Neural cell (in vitro differentiated cells): ENCODE results near the gene NIFK. TPM values are rescaled to one million over a fixed set of nuclear protein-coding genes. Genes with fewer than 3 reads are reported as not detected.

Source experiments
- H2AFZ ChIP-seq: fragments of 200-600, 300-800 bp; sonication (generic), shearing (Covaris generic); 2 replicates; pipeline ENCODE4 v1.6.0; 2014; ENCODE audit warnings: low read depth, mild to moderate bottlenecking, antibody characterized with exemption, low read length, moderate library complexity
- H3F3A ChIP-seq: fragments of 200-600 bp; shearing (Covaris generic); 2 replicates; pipeline ENCODE4 v1.6.1; 2016; ENCODE audit warnings: mild to moderate bottlenecking, moderate library complexity, mixed read lengths, antibody characterized with exemption, low read length; ENCODE audit not compliant: insufficient read depth, poor library complexity, severe bottlenecking
- H3K27ac ChIP-seq: fragments of 200-600, 300-800 bp; sonication (generic), shearing (Covaris generic); 2 replicates; pipeline ENCODE4 v1.5.1; 2014; ENCODE audit warnings: mild to moderate bottlenecking, low read length, moderate library complexity
- H3K27me3 ChIP-seq: fragments of 300-800, 200-600 bp; sonication (generic), shearing (Covaris generic); 2 replicates; pipeline ENCODE4 v1.6.0; 2014; ENCODE audit warnings: mild to moderate bottlenecking, low read depth, low read length, moderate library complexity; ENCODE audit not compliant: insufficient read depth
- H3K36me3 ChIP-seq: fragments of 300-800, 200-600 bp; sonication (generic), shearing (Covaris generic); 2 replicates; pipeline ENCODE4 v1.5.1; 2014; ENCODE audit warnings: mild to moderate bottlenecking, antibody characterized with exemption, low read length, moderate library complexity; ENCODE audit not compliant: insufficient read depth
- H3K4me2 ChIP-seq: fragments of 300-800, 200-600 bp; sonication (generic), shearing (Covaris generic); 2 replicates; pipeline ENCODE4 v1.6.0; 2014; ENCODE audit warnings: mild to moderate bottlenecking, low read length
- H3K4me3 ChIP-seq: fragments of 300-800, 200-600 bp; sonication (generic), shearing (Covaris generic); 2 replicates; pipeline ENCODE4 v1.5.1; 2014; ENCODE audit warnings: mild to moderate bottlenecking, low read length, moderate library complexity
- H3K79me2 ChIP-seq: fragments of 200-600 bp; shearing (Covaris generic); replicated peaks from 2 replicates; pipeline ENCODE4 v1.6.0; 2014; ENCODE audit warnings: mild to moderate bottlenecking, low read length, moderate library complexity; ENCODE audit not compliant: insufficient read depth
- H3K9ac ChIP-seq: fragments of 300-800, 200-600 bp; sonication (generic), shearing (Covaris generic); 2 replicates; pipeline ENCODE4 v1.6.1; 2016; ENCODE audit warnings: mild to moderate bottlenecking, low read length, mixed read lengths
- H3K9me2 ChIP-seq: fragments of 200-600 bp; shearing (Covaris generic); 2 replicates; pipeline ENCODE4 v1.6.1; 2016; ENCODE audit warnings: mild to moderate bottlenecking, low read length, mixed read lengths; ENCODE audit not compliant: insufficient read depth
- H3K9me3 ChIP-seq: fragments of 200-600, 300-800 bp; sonication (generic), shearing (Covaris generic); 2 replicates; pipeline ENCODE4 v1.6.1; 2016; ENCODE audit warnings: mild to moderate bottlenecking, mixed run types, low read length, moderate library complexity, mixed read lengths
- H4K20me1 ChIP-seq: fragments of 200-600 bp; shearing (Covaris generic); 2 replicates; pipeline ENCODE4 v1.6.1; 2016; ENCODE audit warnings: mild to moderate bottlenecking, mixed run types; ENCODE audit not compliant: insufficient read depth
- EP300 ChIP-seq: fragments of 450-650 bp; conservative IDR thresholded peaks from 2 replicates; pipeline ENCODE4 v1.6.1; 2014; ENCODE audit warnings: antibody characterized with exemption, mild to moderate bottlenecking, moderate library complexity; ENCODE audit not compliant: poor library complexity, severe bottlenecking
- EZH2 ChIP-seq: fragments of 200-600, 300-800 bp; shearing (Covaris generic), sonication (generic); IDR thresholded peaks from 2 replicates; pipeline ENCODE4 v1.6.1; 2014; ENCODE audit warnings: antibody characterized with exemption, low read length, borderline replicate concordance, mild to moderate bottlenecking; ENCODE audit not compliant: insufficient read depth, poor library complexity, severe bottlenecking
- MXI1 ChIP-seq: fragments of 450-650 bp; conservative IDR thresholded peaks from 2 replicates; pipeline ENCODE4 v1.6.1; 2014; ENCODE audit warnings: antibody characterized with exemption, mild to moderate bottlenecking; ENCODE audit not compliant: poor library complexity, severe bottlenecking
- POLR2AphosphoS5 ChIP-seq: IDR thresholded peaks from 2 replicates; pipeline ENCODE4 v1.6.1; 2012
- RAD21 ChIP-seq: fragments of 450-650 bp; conservative IDR thresholded peaks from 2 replicates; pipeline ENCODE4 v1.6.1; 2014; ENCODE audit warnings: antibody characterized with exemption, mild to moderate bottlenecking, moderate library complexity
- REST ChIP-seq: IDR thresholded peaks from 2 replicates; pipeline ENCODE4 v1.6.1; 2012; ENCODE audit warnings: borderline replicate concordance
- SMC3 ChIP-seq: fragments of 450-650 bp; conservative IDR thresholded peaks from 2 replicates; pipeline ENCODE4 v1.6.1; 2014; ENCODE audit warnings: antibody characterized with exemption, mild to moderate bottlenecking, moderate library complexity; ENCODE audit not compliant: poor library complexity
- TAF1 ChIP-seq: IDR thresholded peaks from 2 replicates; pipeline ENCODE4 v1.6.1; 2012; ENCODE audit warnings: low read depth
- polyA plus RNA-seq: library from polyadenylated mRNA; depleted of rRNA; stranded (reverse); fragments of >200 nt; gene quantifications from 2 replicates; pipeline ENCODE4 v1.2.3, GENCODE V29; 2014
- TF ChIP-seq, protein P1 (sequence below): fragments of 450-650 bp; IDR thresholded peaks from 2 replicates; pipeline ENCODE4 v1.5.1; 2014; ENCODE audit warnings: antibody characterized with exemption, mild to moderate bottlenecking, moderate library complexity; ENCODE audit not compliant: poor library complexity, severe bottlenecking

The NIFK gene
- polyA plus RNA-seq, 1 donor from 2014 or later, result 60.9 TPM

DNA sequence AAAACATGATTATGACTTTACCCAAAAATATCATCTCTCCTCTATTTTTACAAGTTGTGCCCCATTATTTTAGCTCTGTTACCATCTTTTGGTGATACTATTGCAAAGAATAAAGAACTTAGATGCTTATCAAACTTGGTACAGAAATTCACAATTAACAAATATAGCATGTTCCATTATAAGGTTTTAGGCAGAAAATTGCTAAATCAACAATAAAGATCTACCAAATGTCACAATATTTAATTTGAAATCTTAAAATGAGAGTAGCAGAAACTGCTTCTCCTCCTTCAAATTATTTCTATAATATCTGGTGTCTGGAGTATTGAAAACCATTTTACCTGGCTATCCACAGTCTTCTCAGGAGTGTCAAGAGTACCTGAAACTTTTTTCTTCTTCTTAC is 8.7 kb downstream of the NIFK start:
- H3K27ac ChIP-seq, result no peak overlapping the region
- H3F3A ChIP-seq, result no peaks in the 10 kb centered on the region
- no peak overlapping the region for H3K9ac ChIP-seq
- no peaks in the 10 kb centered on the region for H3K9me2 ChIP-seq
- no peaks in the 10 kb centered on the region for H3K36me3 ChIP-seq
- H3K27me3 ChIP-seq, result no peaks in the 10 kb centered on the region
- TF ChIP-seq EZH2 (no peak), MXI1 (no peak), RAD21 (no peak), REST (no peak), POLR2AphosphoS5 (no peak), SMC3 (no peak), TAF1 (no peak), EP300 (no peak)
- TF ChIP-seq, protein P1, sequence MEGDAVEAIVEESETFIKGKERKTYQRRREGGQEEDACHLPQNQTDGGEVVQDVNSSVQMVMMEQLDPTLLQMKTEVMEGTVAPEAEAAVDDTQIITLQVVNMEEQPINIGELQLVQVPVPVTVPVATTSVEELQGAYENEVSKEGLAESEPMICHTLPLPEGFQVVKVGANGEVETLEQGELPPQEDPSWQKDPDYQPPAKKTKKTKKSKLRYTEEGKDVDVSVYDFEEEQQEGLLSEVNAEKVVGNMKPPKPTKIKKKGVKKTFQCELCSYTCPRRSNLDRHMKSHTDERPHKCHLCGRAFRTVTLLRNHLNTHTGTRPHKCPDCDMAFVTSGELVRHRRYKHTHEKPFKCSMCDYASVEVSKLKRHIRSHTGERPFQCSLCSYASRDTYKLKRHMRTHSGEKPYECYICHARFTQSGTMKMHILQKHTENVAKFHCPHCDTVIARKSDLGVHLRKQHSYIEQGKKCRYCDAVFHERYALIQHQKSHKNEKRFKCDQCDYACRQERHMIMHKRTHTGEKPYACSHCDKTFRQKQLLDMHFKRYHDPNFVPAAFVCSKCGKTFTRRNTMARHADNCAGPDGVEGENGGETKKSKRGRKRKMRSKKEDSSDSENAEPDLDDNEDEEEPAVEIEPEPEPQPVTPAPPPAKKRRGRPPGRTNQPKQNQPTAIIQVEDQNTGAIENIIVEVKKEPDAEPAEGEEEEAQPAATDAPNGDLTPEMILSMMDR, result no peak
- H3K4me3 ChIP-seq, result no peak overlapping the region
- no peaks in the 10 kb centered on the region for H4K20me1 ChIP-seq
- no peaks in the 10 kb centered on the region for H3K79me2 ChIP-seq
- H3K4me2 ChIP-seq, result no peak overlapping the region
- H3K9me3 ChIP-seq, result no peaks in the 10 kb centered on the region
- H2AFZ ChIP-seq, result no peak overlapping the region

- Histone ChIP-seq H2AFZ (no peak overlapping the region), H3K9me2 (no peaks in the 10 kb centered on the region), H3K4me3 (no peak overlapping the region), H3K36me3 (no peaks in the 10 kb centered on the region), H3F3A (no peaks in the 10 kb centered on the region), H3K27ac (no peak overlapping the region), H3K27me3 (no peaks in the 10 kb centered on the region), H3K4me2 (no peak overlapping the region), H3K9ac (no peak overlapping the region), H3K9me3 (no peaks in the 10 kb centered on the region), H3K79me2 (no peaks in the 10 kb centered on the region), H4K20me1 (no peaks in the 10 kb centered on the region)
- TF ChIP-seq SMC3 (no peak), TAF1 (no peak), MXI1 (no peak), RAD21 (no peak), POLR2AphosphoS5 (no peak), REST (no peak), EZH2 (no peak), EP300 (no peak)
- TF ChIP-seq, protein P1, result no peak
Observed at GRCh38 chr2:121727332-121727731, 9.3 kb downstream of the NIFK start.
